ENCODE measurements around the gene DDOST.
"Not testable (repeated sequence)": the region's sequence is repeated elsewhere in the genome, so short reads cannot be mapped to it uniquely, and the experiment has no call there.

Gene DDOST

GRCh38 chr1:20619999-20620398, 41.2 kb downstream of the DDOST start:
- DNase-seq, result no peak

DNA sequence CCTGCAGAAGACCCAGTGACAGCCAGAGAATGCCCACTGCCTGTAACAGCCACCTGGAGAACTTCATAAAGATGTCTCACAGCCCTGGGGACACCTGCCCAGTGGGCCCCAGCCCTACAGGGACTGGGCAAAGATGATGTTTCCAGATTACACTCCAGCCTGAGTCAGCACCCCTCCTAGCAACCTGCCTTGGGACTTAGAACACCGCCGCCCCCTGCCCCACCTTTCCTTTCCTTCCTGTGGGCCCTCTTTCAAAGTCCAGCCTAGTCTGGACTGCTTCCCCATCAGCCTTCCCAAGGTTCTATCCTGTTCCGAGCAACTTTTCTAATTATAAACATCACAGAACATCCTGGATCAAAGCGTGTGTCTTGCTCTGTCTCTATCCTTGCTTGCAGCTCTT, 42.6 kb downstream of the DDOST start:
- DNase-seq, result no peak

GRCh38 chr1:20616847-20617487, 44.2 kb downstream of the DDOST start:
- DNase-seq, result no peak

DNA sequence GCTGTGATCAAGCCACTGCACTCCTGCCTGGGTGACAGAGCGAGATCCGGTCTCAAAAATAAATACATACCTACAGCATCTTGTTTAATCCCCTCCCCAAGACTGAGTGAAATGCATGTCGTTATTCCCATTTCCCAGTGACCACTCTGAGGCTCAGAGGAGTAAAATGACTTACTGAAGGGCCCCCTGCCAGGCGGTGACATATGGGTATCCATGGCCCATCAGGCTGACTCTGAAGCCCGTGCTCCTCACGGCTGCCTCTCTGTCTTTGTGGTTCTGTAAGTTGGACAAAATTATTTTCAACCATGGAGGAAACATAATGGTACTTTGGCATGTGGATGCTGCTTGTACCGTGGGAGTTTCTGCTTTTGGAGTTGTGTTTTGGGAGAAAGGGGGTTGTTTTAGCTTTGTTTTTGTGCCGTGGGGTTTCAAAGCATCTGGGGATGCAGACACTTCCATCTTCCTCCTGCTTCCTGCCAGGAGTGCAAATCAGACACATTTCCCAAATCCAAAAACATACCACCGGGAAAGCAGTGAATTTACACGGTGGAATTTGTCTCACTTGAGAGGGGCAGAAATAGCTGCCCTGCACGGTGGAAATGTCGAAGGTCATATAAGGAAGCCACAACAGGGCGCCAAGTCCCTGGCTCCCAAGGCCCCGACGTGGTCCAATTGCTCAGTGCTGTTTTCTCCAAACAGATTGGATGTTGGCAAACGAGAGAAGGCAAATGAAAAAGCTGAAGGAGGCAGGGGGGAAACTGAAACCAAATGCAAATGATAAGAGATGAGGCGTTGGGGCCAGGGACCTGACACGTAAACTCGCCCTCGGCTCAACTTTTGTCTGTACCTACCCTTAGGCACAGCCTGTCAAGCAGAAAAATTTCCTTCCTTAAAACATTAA, 45.0 kb downstream of the DDOST start:
- DNase-seq, result no peak

DNA sequence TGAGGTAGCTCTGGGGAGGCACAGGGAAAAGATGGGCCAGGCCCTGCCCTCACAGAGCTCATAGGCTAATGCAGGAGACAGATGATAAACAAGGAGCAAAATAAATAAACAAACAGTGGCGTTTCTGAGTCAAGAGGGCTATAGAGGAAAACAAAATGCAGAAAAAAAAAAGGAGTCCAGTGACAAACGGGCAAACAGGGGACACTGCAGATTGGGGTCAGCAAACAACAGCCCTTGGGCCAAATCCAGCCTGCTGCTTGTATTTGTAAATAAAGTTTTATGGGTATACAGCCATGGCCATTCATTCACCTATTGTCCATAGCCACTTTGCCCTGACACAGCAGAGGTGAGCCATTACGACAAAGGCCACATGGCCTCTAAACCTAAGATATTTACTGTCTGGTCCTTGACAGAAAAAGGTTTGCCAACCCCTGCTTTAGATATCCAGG, 47.0 kb downstream of the DDOST start:
- DNase-seq, result no peak

- DNase-seq, result no peak
Observed at GRCh38 chr1:20612221-20612746, 48.9 kb downstream of the DDOST start.

DNA sequence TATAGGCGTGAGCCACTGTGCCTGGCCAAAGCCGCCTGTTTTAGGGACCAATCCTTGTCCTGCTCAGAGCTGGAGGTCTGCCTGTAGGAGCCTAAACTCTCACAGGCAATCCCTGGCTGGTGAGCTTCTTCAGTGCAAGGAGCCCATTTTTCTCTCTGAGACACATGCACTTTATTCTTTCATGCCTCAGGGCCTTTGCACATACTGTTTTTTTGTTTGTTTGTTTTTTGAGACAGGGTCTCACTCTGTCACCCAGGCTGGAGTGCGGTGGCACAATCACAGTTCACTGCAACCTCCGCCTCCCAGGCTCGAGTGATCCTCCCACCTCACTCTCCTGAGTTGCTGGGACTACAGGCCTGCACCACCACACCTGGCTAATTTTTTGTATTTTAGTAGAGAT, 49.5 kb downstream of the DDOST start:
- no peak for DNase-seq

- no peak for DNase-seq
Observed at GRCh38 chr1:20610970-20611369, 50.2 kb downstream of the DDOST start.

DNA sequence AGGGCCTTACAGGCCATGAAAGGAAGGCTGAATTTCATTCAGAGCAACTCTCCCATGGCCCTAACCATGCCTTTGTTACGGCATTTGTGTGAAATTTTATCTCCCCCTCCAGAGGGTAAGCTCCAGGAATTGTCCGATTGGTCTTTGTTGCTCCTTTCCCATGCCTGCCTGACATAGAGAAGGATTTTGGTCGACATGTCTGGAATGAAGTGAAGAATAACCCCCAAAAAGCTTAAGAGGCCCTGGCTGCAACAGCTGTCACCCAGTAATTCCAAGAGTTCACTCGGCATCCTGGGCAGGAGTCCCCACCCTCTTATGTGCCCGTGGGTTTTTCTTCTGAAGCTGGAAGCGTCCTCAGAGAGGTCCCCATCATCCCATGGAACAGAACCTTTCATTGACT, 51.6 kb downstream of the DDOST start:
- DNase-seq, result no peak

DNA sequence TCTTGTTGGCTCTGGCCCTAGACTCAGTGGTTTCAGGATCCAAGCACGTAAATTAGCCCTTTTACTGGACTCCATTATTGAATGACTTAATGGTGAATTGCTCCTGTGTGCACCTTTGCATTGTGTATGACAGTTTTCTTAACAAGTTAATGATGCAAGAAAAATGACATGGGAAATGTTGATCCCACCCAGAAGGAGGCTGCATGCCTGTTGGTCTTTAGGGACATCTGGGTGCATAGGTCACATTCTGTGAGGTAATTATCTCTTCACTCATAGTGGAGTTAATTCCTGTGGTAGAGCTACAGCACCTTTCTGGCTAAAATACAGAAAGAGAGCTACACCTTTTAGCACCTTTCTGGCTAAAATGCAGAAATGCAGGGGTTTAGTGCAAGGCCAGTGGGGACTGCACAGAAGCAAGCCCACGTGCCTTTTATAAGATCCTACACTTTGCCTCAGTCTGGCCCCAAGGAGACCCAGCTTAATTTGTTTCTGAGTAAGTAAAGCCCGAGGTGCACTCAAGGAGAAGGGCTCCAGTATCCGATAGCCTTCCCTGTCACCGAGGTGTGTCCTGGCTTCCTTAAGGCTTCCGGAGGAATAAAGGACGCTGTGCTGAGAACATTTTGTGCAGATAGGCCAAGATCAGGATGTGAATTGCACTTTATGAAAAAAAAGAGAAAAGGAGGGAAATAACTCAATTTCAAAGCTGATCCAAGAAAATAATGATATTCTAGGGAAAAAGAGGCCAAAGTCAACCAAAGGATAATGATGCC, 54.2 kb downstream of the DDOST start:
- DNase-seq, result not testable (repeated sequence)

- no peak for DNase-seq
Observed at GRCh38 chr1:20604678-20605077, 56.5 kb downstream of the DDOST start.

DNA sequence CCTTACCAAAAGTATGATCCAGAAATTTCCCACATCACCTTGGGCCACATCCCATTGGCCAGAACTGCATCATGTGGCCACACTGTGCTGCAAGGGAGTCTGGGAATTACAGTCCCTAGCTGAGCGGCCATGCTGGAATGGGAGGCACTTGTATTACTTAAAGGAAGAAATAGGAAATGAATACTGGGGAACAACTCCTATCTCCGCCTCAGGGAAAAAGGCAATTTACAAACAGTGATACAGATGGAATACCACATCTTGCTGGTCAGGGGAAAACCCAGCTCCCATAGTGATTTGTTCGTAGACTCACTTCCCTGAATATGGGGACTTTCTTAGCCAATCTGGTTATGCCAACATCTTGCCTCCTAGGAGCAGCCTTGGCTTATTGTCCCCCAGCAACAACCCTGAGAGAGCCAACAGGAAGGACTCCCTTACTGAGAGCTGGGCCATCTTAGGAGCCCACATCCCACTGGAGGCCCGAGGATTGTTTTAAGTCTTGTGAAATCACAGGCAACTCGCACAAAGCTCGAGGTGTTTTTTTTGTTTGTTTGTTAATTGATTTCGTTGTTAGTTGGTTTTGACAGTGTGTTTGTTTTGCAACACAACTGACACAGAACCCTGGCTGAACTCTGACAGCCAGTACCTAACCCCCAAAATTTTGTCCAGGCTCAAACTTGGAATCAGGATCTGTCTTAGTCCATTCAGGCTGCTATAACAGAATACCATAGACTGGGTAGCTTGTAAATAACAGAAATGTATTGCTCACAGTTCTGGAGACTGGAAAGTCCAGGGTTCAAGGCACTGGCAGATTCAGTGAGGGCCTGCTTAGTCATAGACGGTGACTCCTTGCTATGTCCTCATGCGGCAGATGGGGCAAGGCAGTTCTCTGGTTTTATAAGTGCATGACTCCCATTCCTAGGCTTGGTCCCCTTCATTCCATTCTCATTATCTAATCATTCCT, 57.4 kb downstream of the DDOST start:
- no peak for DNase-seq

DNA sequence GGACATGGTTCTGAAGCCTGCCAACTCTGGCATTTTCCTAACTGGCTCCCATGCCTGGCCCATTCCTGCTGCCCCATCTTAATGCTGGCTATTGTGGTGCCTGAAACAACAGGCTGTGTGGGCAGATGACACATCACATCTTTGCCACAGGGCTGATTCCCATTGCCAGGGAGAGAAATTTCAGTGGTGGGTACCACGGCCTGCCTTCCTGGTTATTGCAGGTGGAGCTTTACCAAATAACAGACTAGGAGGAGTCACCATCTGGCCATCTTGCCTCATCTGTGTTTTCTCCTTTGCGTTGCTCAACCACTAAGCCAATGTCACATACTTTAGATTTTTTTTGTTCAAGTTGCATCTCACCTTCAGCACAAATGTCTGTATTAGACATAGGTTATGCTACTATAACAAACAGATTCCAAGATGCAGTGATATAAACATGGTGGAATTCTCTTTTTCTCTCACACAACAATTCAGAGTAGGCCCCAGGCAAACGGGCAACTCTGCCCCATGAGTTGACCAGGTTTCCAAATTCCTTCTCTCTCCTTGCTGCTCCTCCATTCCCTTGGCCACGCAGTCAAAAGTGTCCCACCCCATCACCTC, 58.2 kb downstream of the DDOST start:
- no peak for DNase-seq
